H9 (cell line): ENCODE results near the gene NARS2. TPM values are rescaled to one million over a fixed set of nuclear protein-coding genes. Genes with fewer than 3 reads are reported as not detected.

ENCODE experiments used
- DNase-seq: peaks from one replicate; pipeline ENCODE4 v3.0.0-alpha.2; 2017
- H2AFZ ChIP-seq: one replicate; pipeline ENCODE4 v1.6.1; 2013; ENCODE audit warnings: mild to moderate bottlenecking, low read length, control low read depth, moderate library complexity
- H2AK5ac ChIP-seq: 2 replicates; pipeline ENCODE4 v1.6.1; 2013; ENCODE audit warnings: low read length, control low read depth, mixed read lengths; ENCODE audit not compliant: insufficient read length
- H2BK120ac ChIP-seq: one replicate; pipeline ENCODE4 v1.6.1; 2013; ENCODE audit warnings: low read depth, mild to moderate bottlenecking, low read length, control low read depth, inconsistent platforms; ENCODE audit not compliant: poor library complexity, severe bottlenecking
- H2BK12ac ChIP-seq: 2 replicates; pipeline ENCODE4 v1.6.1; 2013; ENCODE audit warnings: low read length, control low read depth, mixed read lengths, low read depth; ENCODE audit not compliant: insufficient read length
- H2BK15ac ChIP-seq: 2 replicates; pipeline ENCODE4 v1.6.1; 2013; ENCODE audit warnings: low read depth, low read length, control low read depth
- H2BK20ac ChIP-seq: one replicate; pipeline ENCODE4 v1.6.1; 2013; ENCODE audit warnings: low read depth, mild to moderate bottlenecking, low read length, control low read depth, inconsistent platforms; ENCODE audit not compliant: poor library complexity, severe bottlenecking
- H2BK5ac ChIP-seq: 2 replicates; pipeline ENCODE4 v1.6.1; 2013; ENCODE audit warnings: low read length, control low read depth, mixed read lengths; ENCODE audit not compliant: insufficient read length
- H3K14ac ChIP-seq: 2 replicates; pipeline ENCODE4 v1.6.1; 2013; ENCODE audit warnings: low read length, control low read depth; ENCODE audit not compliant: insufficient read depth
- H3K18ac ChIP-seq: 2 replicates; pipeline ENCODE4 v1.6.1; 2013; ENCODE audit warnings: low read depth, mild to moderate bottlenecking, mixed read lengths, low read length, control low read depth; ENCODE audit not compliant: insufficient read length
- H3K23ac ChIP-seq: 2 replicates; pipeline ENCODE4 v1.6.1; 2013; ENCODE audit warnings: low read length, control low read depth, mixed read lengths, low read depth; ENCODE audit not compliant: insufficient read length
- H3K23me2 ChIP-seq: 2 replicates; pipeline ENCODE4 v1.6.1; 2013; ENCODE audit warnings: low read depth, mild to moderate bottlenecking, mixed read lengths, low read length, control low read depth; ENCODE audit not compliant: insufficient read length, poor library complexity, severe bottlenecking
- H3K27ac ChIP-seq: 2 replicates; pipeline ENCODE4 v1.5.1; 2013; ENCODE audit warnings: low read length, control low read depth, mixed read lengths, low read depth; ENCODE audit not compliant: insufficient read length
- H3K27me3 ChIP-seq: 2 replicates; pipeline ENCODE4 v1.6.1; 2013; ENCODE audit warnings: low read length, control low read depth, inconsistent platforms; ENCODE audit not compliant: insufficient read depth
- H3K4ac ChIP-seq: 2 replicates; pipeline ENCODE4 v1.6.1; 2013; ENCODE audit warnings: low read depth, mild to moderate bottlenecking, control low read depth, inconsistent platforms, low read length, moderate library complexity
- H3K4me1 ChIP-seq: 2 replicates; pipeline ENCODE4 v1.6.1; 2013; ENCODE audit warnings: low read length, control low read depth, inconsistent platforms; ENCODE audit not compliant: insufficient read depth
- H3K4me2 ChIP-seq: 2 replicates; pipeline ENCODE4 v1.6.1; 2013; ENCODE audit warnings: low read length, control low read depth, mixed read lengths; ENCODE audit not compliant: insufficient read length, insufficient read depth
- H3K56ac ChIP-seq: 2 replicates; pipeline ENCODE4 v1.6.1; 2013; ENCODE audit warnings: low read depth, mild to moderate bottlenecking, mixed read lengths, low read length, control low read depth; ENCODE audit not compliant: insufficient read length
- H3K79me1 ChIP-seq: 2 replicates; pipeline ENCODE4 v1.6.1; 2013; ENCODE audit warnings: low read depth, mild to moderate bottlenecking, moderate library complexity, low read length, control low read depth, inconsistent platforms; ENCODE audit not compliant: insufficient read depth, poor library complexity, severe bottlenecking
- H3K79me2 ChIP-seq: 2 replicates; pipeline ENCODE4 v1.6.1; 2013; ENCODE audit warnings: low read length, control low read depth, inconsistent platforms; ENCODE audit not compliant: insufficient read depth
- H3K9ac ChIP-seq: 2 replicates; pipeline ENCODE4 v1.6.1; 2013; ENCODE audit warnings: low read length, control low read depth, mixed read lengths; ENCODE audit not compliant: insufficient read length; ENCODE audit errors: extremely low read depth
- H3K9me3 ChIP-seq: one replicate; pipeline ENCODE4 v1.6.1; 2013; ENCODE audit warnings: low read depth, low read length, inconsistent platforms; ENCODE audit not compliant: control insufficient read depth
- H3T11ph ChIP-seq: one replicate; pipeline ENCODE4 v1.6.1; 2013; ENCODE audit warnings: mild to moderate bottlenecking, low read length, control low read depth, inconsistent platforms
- H4K20me1 ChIP-seq: one replicate; pipeline ENCODE4 v1.6.1; 2013; ENCODE audit not compliant: control insufficient read depth, insufficient read length, insufficient read depth
- H4K5ac ChIP-seq: 2 replicates; pipeline ENCODE4 v1.6.1; 2013; ENCODE audit warnings: low read depth, mild to moderate bottlenecking, mixed read lengths, low read length, control low read depth; ENCODE audit not compliant: insufficient read length
- H4K8ac ChIP-seq: replicated peaks from 2 replicates; pipeline ENCODE4 v1.6.1; 2013; ENCODE audit warnings: low read length, control low read depth, mixed read lengths, low read depth; ENCODE audit not compliant: insufficient read length
- H4K91ac ChIP-seq: 2 replicates; pipeline ENCODE4 v1.6.1; 2013; ENCODE audit warnings: low read depth, mild to moderate bottlenecking, moderate library complexity, mixed read lengths, low read length, control low read depth; ENCODE audit not compliant: insufficient read length
- H3K27ac Mint-ChIP-seq, 3 experiments: 2 replicates in 2 of 3; 3 replicates in 1 of 3; pipeline ENCODE4 v1.8.0; 2020 to 2021; ENCODE audit warnings: mixed read lengths in 3 of 3, mild to moderate bottlenecking in 1 of 3, moderate library complexity in 1 of 3
- H3K27me3 Mint-ChIP-seq: 2 replicates; pipeline ENCODE4 v1.8.0; 2021; ENCODE audit warnings: low read depth, mild to moderate bottlenecking, moderate library complexity, mixed read lengths
- H3K36me3 Mint-ChIP-seq, 3 experiments: 2 replicates in 2 of 3; 3 replicates in 1 of 3; pipeline ENCODE4 v1.8.0; 2020 to 2021; ENCODE audit warnings: low read depth in 3 of 3, mixed read lengths in 3 of 3; ENCODE audit not compliant: insufficient read depth in 1 of 3
- H3K4me1 Mint-ChIP-seq, 2 experiments: 2 replicates each; pipeline ENCODE4 v1.8.0; 2020; ENCODE audit warnings: mixed read lengths in 2 of 2
- H3K4me3 Mint-ChIP-seq, 2 experiments: 2 replicates in 1 of 2; 3 replicates in 1 of 2; pipeline ENCODE4 v1.8.0; 2020 to 2021; ENCODE audit warnings: mild to moderate bottlenecking in 2 of 2, mixed read lengths in 2 of 2, moderate library complexity in 1 of 2
- H3K9me3 Mint-ChIP-seq, 2 experiments: 2 replicates in 1 of 2; 3 replicates in 1 of 2; pipeline ENCODE4 v1.8.0; 2020; ENCODE audit warnings: mild to moderate bottlenecking in 2 of 2, mixed read lengths in 2 of 2, moderate library complexity in 1 of 2
- WGBS: extraction: QIAGEN DNeasy Blood & Tissue Kit; methylation state at CpG from one replicate; pipeline ENCODE4 v1.1.7; 2013; ENCODE audit warnings: missing lambda C conversion rate, low lambda C conversion rate, mixed read lengths; ENCODE audit not compliant: insufficient read length; ENCODE audit errors: extremely low coverage; 5-methylcytosine and 5-hydroxymethylcytosine counted together
- total RNA-seq: library from RNA; stranded (reverse); gene quantifications from 2 replicates; pipeline ENCODE4 v1.2.1, GENCODE V29; 2021
- TF ChIP-seq, protein P1 (sequence below): fragments of 200-600 bp; sonication (generic); conservative IDR thresholded peaks from 3 replicates; pipeline ENCODE4 v1.8.0; 2021; ENCODE audit warnings: antibody characterized with exemption, mild to moderate bottlenecking

The NARS2 gene
- total RNA-seq, 1 experiment from 2014 or later, result 29.7 TPM

DNA sequence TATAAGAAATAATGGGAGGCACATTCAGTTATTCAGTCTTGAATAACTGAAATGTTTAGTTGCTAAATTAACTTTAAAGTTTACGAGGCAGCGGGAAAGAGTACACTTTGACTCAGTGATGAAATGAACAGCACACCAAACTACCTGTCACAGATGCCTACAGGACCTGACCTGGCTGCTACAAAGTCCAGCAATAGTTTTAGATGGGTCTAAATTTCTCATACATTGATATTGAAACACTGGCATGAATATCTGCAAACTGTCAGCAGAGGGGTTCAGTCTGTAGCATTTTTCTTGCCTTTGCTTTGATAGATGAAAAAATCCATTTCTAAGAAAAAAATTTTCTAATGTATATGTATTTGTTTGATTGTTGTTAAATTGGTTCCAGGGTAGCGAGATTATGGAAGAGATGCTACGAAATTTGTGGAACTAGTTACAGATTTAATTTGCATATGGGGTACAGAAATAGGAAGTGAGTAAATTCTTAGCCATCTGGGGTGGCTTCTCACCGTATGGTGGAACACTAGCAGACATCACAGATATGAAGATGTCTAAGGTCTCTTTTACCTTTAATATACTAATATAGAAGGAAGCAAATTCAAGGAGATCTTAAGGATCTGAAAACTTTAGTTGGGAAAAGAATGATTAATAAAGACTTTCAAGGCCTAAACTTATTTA is 136.2 kb downstream of the NARS2 start:
- DNase-seq, result no peak
- Histone ChIP-seq H3K79me1 (no peaks in the 10 kb centered on the region), H3T11ph (no peak overlapping the region), H2AK5ac (no peak overlapping the region), H2AFZ (no peak overlapping the region), H3K18ac (no peak overlapping the region), H2BK5ac (no peak overlapping the region), H3K23me2 (no peaks in the 10 kb centered on the region), H3K23ac (no peak overlapping the region), H3K4me1 (no peaks in the 10 kb centered on the region), H3K56ac (no peak overlapping the region), H4K91ac (no peak overlapping the region), H3K27ac (no peak overlapping the region), H2BK120ac (no peak overlapping the region), H3K4ac (no peak overlapping the region), H3K27me3 (no peaks in the 10 kb centered on the region), H2BK15ac (no peak overlapping the region), H4K5ac (no peak overlapping the region), H4K8ac (no peak overlapping the region), H3K9me3 (no peaks in the 10 kb centered on the region), H2BK12ac (no peak overlapping the region), H3K79me2 (no peaks in the 10 kb centered on the region), H3K14ac (no peak overlapping the region), H4K20me1 (no peaks in the 10 kb centered on the region), H2BK20ac (no peak overlapping the region), H3K4me2 (no peak overlapping the region), H3K9ac (no peak overlapping the region)
- 100% methylated on average over 2 of the region's 5 CpGs for WGBS
- no peaks in the 10 kb centered on the region for H3K4me1 Mint-ChIP-seq
- no peaks in the 10 kb centered on the region for H3K27me3 Mint-ChIP-seq
- no peak overlapping the region for H3K4me3 Mint-ChIP-seq
- peaks cover 4 to 22% (median 21%) of the 10 kb centered on the region in 3 experiments for H3K36me3 Mint-ChIP-seq
- H3K27ac Mint-ChIP-seq, result no peak overlapping the region
- TF ChIP-seq, protein P1, sequence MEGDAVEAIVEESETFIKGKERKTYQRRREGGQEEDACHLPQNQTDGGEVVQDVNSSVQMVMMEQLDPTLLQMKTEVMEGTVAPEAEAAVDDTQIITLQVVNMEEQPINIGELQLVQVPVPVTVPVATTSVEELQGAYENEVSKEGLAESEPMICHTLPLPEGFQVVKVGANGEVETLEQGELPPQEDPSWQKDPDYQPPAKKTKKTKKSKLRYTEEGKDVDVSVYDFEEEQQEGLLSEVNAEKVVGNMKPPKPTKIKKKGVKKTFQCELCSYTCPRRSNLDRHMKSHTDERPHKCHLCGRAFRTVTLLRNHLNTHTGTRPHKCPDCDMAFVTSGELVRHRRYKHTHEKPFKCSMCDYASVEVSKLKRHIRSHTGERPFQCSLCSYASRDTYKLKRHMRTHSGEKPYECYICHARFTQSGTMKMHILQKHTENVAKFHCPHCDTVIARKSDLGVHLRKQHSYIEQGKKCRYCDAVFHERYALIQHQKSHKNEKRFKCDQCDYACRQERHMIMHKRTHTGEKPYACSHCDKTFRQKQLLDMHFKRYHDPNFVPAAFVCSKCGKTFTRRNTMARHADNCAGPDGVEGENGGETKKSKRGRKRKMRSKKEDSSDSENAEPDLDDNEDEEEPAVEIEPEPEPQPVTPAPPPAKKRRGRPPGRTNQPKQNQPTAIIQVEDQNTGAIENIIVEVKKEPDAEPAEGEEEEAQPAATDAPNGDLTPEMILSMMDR, result no peak
- no peaks in the 10 kb centered on the region for H3K9me3 Mint-ChIP-seq
